Peyer's patch (tissue), 4 donors: ENCODE data around the gene SYNGAP1.

Experiments
- CTCF ChIP-seq, 6 experiments: fragments of 450-650 bp in 4 of 6; fragments of 200-600 bp in 2 of 6; sonication (generic) in 1 of 6; IDR thresholded peaks; one replicate each; pipeline ENCODE4 v1.5.1; 2017 to 2019; ENCODE audit warnings: antibody characterized with exemption in 6 of 6, mild to moderate bottlenecking in 3 of 6, moderate library complexity in 1 of 6
- POLR2A ChIP-seq, 2 donors: fragments of 450-650 bp; IDR thresholded peaks; one replicate each; pipeline ENCODE4 v1.5.1; 2017; ENCODE audit warnings: antibody characterized with exemption in 2 of 2, mild to moderate bottlenecking in 2 of 2, moderate library complexity in 2 of 2

DNA sequence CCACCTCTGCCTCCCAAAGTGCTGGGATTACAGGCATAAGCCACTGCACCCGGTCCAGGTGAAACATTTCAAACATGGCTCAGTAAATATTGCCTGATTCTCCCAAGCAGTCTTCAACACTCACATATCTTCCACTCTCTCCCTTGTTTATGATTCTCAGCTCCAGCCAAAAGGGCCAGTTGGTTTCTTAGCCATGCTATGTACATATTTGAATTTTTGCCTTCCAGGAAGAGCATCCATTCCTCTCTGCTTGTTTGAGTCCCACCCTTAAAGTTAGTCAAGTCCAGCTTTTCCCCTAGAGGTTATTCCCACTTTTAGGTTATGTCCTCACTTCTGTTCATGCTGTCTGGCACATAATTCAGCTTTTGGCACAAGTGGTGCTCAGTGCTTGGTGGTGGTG is 22.3 kb upstream of the SYNGAP1 start:
- no peak for TF ChIP-seq CTCF (IDR thresholded peaks at IDR 0.05)
- no peak for TF ChIP-seq POLR2A (IDR thresholded peaks at IDR 0.05)
